ENCODE results near the gene VAV2. TPM values are rescaled to one million over a fixed set of nuclear protein-coding genes. Genes with fewer than 3 reads are reported as not detected.

VAV2 gene
- 21.5 and 24.4 TPM in 2 replicates for total RNA-seq
- long read RNA-seq, partial matches to known transcripts, result 1 of 2 reads
- long read RNA-seq, other reads (novel, unspliced or antisense), result 1 of 2 reads

- no peaks in the 10 kb centered on the region for H3K27me3 Mint-ChIP-seq (ENCODE audit: unreplicated experiment)
- no peaks in the 10 kb centered on the region for H3K9me3 Mint-ChIP-seq (ENCODE audit: unreplicated experiment)
- H3K4me1 Mint-ChIP-seq (ENCODE audit: unreplicated experiment), result peaks cover 29% of the 10 kb centered on the region
- DNase-seq (ENCODE audit: extremely low spot score, unreplicated experiment), result peak; percentile 86
- peak within 1 kb of the TSS; percentile 90 for H3K27ac Mint-ChIP-seq (ENCODE audit: unreplicated experiment)
- no peak for TF ChIP-seq CTCF (IDR thresholded peaks at IDR 0.05)
- peak within 1 kb of the TSS; percentile 79 for H3K4me3 Mint-ChIP-seq (ENCODE audit: unreplicated experiment)
- H3K36me3 Mint-ChIP-seq (ENCODE audit: unreplicated experiment), result no peaks in the 10 kb centered on the region
These were observed at the start of gene VAV2 for GRCh38 chr9:133991964-133992779. TSS of gene VAV2 (minus strand) at chr9:133992324. CDS start at chr9:133992278, 46 bp downstream.

- Mint-ChIP-seq H3K27me3 (ENCODE audit: unreplicated experiment) (no peaks in the 10 kb centered on the region), H3K4me3 (ENCODE audit: unreplicated experiment) (no peak overlapping the region), H3K36me3 (ENCODE audit: unreplicated experiment) (peaks cover 49% of the 10 kb centered on the region)
These were observed 49.5 kb upstream of the VAV2 start for GRCh38 chr9:134041649-134041962.

GRCh38 chr9:134040781-134041648, 48.9 kb upstream of the VAV2 start:
- DNase-seq (ENCODE audit: extremely low spot score, unreplicated experiment), result no peak
- Mint-ChIP-seq H3K36me3 (ENCODE audit: unreplicated experiment) (peaks cover 52% of the 10 kb centered on the region), H3K27me3 (ENCODE audit: unreplicated experiment) (no peaks in the 10 kb centered on the region), H3K4me1 (ENCODE audit: unreplicated experiment) (no peaks in the 10 kb centered on the region), H3K9me3 (ENCODE audit: unreplicated experiment) (peaks cover 8% of the 10 kb centered on the region), H3K27ac (ENCODE audit: unreplicated experiment) (no peak overlapping the region), H3K4me3 (ENCODE audit: unreplicated experiment) (no peak overlapping the region)
- TF ChIP-seq CTCF (IDR thresholded peaks at IDR 0.05), result no peak

More at GRCh38 chr9:134041649-134041962, 49.5 kb upstream of the VAV2 start:
- no peak overlapping the region for H3K27ac Mint-ChIP-seq (ENCODE audit: unreplicated experiment)
- peaks cover 8% of the 10 kb centered on the region for H3K9me3 Mint-ChIP-seq (ENCODE audit: unreplicated experiment)
- no peak for TF ChIP-seq CTCF (IDR thresholded peaks at IDR 0.05)
- DNase-seq (ENCODE audit: extremely low spot score, unreplicated experiment), result no peak
- no peaks in the 10 kb centered on the region for H3K4me1 Mint-ChIP-seq (ENCODE audit: unreplicated experiment)

GRCh38 chr9:134040176-134040565, 48.0 kb upstream of the VAV2 start:
- Mint-ChIP-seq H3K27ac (ENCODE audit: unreplicated experiment) (no peak overlapping the region), H3K27me3 (ENCODE audit: unreplicated experiment) (no peaks in the 10 kb centered on the region), H3K36me3 (ENCODE audit: unreplicated experiment) (peaks cover 58% of the 10 kb centered on the region), H3K4me1 (ENCODE audit: unreplicated experiment) (no peaks in the 10 kb centered on the region), H3K9me3 (ENCODE audit: unreplicated experiment) (peaks cover 8% of the 10 kb centered on the region), H3K4me3 (ENCODE audit: unreplicated experiment) (no peak overlapping the region)
- no peak for TF ChIP-seq CTCF (IDR thresholded peaks at IDR 0.05)
- no peak for DNase-seq (ENCODE audit: extremely low spot score, unreplicated experiment)
